GM12878 (cell line): ENCODE measurements around the gene DAD1. TPM values are rescaled to one million over a fixed set of nuclear protein-coding genes. Genes with fewer than 3 reads are reported as not detected.
A peak's percentile ranks its signal among the peaks of the same experiment; 100 is the strongest.

Experiments
- BACH1 ChIP-seq: fragments of 450-650 bp; IDR thresholded peaks from 2 replicates; pipeline ENCODE4 v1.6.1; 2017; ENCODE audit warnings: mild to moderate bottlenecking, borderline replicate concordance
- BRCA1 ChIP-seq: IDR thresholded peaks from 2 replicates; pipeline ENCODE4 v1.6.1; 2011; ENCODE audit warnings: low read depth, low read length, improper control_type of control experiment
- CHD4 ChIP-seq: fragments of 200-600 bp; sonication (generic); IDR thresholded peaks from 2 replicates; pipeline ENCODE4 v1.6.1; 2016; ENCODE audit warnings: mild to moderate bottlenecking
- MLLT1 ChIP-seq: fragments of 450-650 bp; IDR thresholded peaks from 2 replicates; pipeline ENCODE4 v1.6.1; 2016; ENCODE audit warnings: mild to moderate bottlenecking
- MXI1 ChIP-seq: fragments of 150-350 bp; IDR thresholded peaks from 2 replicates; pipeline ENCODE4 v1.6.1; 2011; ENCODE audit warnings: low read depth, mild to moderate bottlenecking, inconsistent platforms, low read length, improper control_type of control experiment
- NKRF ChIP-seq: fragments of 450-650 bp; conservative IDR thresholded peaks from 2 replicates; pipeline ENCODE4 v1.6.1; 2017; ENCODE audit warnings: mild to moderate bottlenecking, moderate library complexity
- PAX8 ChIP-seq: fragments of 450-650 bp; IDR thresholded peaks from 2 replicates; pipeline ENCODE4 v1.6.1; 2017; ENCODE audit warnings: mild to moderate bottlenecking, moderate library complexity
- RB1 ChIP-seq: fragments of 450-650 bp; formaldehyde crosslinking; IDR thresholded peaks from 2 replicates; pipeline ENCODE4 v1.6.1; 2017; ENCODE audit warnings: mild to moderate bottlenecking, borderline replicate concordance
- REST ChIP-seq: IDR thresholded peaks from 2 replicates; pipeline ENCODE4 v1.6.1; 2012; ENCODE audit warnings: mild to moderate bottlenecking, low read depth, low read length
- RFX5 ChIP-seq: IDR thresholded peaks from 2 replicates; pipeline ENCODE4 v1.6.1; 2011; ENCODE audit warnings: low read depth, low read length, improper control_type of control experiment
- SP1 ChIP-seq: IDR thresholded peaks from one replicate; pipeline ENCODE4 v1.6.1; 2011; ENCODE audit warnings: low read depth, low read length
- ZBTB33 ChIP-seq: fragments of 450-650 bp; IDR thresholded peaks from 2 replicates; pipeline ENCODE4 v1.6.1; 2017; ENCODE audit warnings: mild to moderate bottlenecking
- ZBTB4 ChIP-seq: fragments of 450-650 bp; formaldehyde crosslinking; IDR thresholded peaks from 2 replicates; pipeline ENCODE4 v1.4.0; 2022; ENCODE audit warnings: mild to moderate bottlenecking, moderate library complexity
- polyA plus RNA-seq, 11 experiments: library from polyadenylated mRNA; depleted of rRNA in 4 of 11; unstranded in 6 of 11; stranded (reverse) in 5 of 11; fragments of >200 nt; fragmentation: Nextera tagmentation in 4 of 11; fragmentation: Illumina TruSeq in 1 of 11; extraction: Ambion mirVana in 4 of 11; extraction: Trizol in 1 of 11; gene quantifications; 1 replicate in 1 of 11; 2 replicates in 10 of 11; pipeline versions ENCODE4 v1.2.1 to v1.2.3, GENCODE V29; 2011 to 2016; ENCODE audit warnings: inconsistent platforms in 2 of 11, missing spikeins in 2 of 11, low read depth in 1 of 11
- total RNA-seq, 4 experiments: library from RNA; depleted of rRNA in 3 of 4; stranded (reverse); fragments of >200 nt in 3 of 4; fragmentation: Illumina TruSeq in 1 of 4; extraction: Trizol in 1 of 4; gene quantifications; 2 replicates each; pipeline versions ENCODE4 v1.2.1 to v1.2.3, GENCODE V29; 2013 to 2021

Gene DAD1
- total and polyA plus RNA-seq, 10 of the 15 experiments (the other 5 are each of a cell fraction or from before 2014, with no cell fraction given), result 161 to 920 (median 319) TPM

DNA sequence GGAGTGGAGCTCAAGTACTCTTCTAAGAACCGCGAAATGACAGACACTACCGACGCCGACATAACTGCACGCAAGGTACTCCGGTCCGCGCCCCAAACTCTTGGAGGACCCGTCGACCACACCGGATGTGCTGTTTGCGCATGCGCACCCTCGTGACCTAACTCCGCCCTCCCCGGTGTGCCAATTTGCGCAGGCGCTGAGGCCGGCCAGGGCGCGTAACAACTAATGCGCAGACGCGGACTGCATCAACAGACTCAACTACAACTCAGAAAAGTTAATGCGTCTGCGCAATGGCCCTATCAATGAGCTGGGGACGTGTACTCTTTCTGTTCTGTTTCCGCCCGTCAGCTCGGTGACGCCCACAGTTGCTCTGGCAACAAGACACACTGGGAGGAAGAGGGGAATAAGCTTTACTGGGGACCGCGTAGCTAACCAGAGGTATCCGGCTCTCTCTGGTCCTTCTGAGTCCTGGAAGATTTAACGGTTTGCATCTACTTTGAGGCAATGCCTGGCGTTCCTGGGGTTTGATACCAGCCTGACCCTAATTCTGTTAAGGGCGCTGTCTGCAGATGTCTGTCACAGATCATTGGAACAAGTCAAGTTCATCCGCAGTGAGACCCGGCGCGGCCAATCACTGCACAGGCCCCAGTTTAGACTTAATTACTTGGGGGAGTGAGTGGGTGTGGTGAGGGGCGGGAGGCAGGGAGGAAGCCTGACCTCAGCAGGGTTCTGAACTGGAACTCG lies at the start of gene DAD1 (continued):
- TF ChIP-seq ZBTB4 (CRISPR knock-in tag) (no peak), BACH1 (0 out of 2 replicates have a peak, but pooled peaks have one; percentile 41), SP1 (no peak), RFX5 (peak; percentile 90), RB1 (peak; percentile 28; the same call in 1 of the 2 replicates), ZBTB33 (no peak), NKRF (peak; percentile 83), MXI1 (peak; percentile 94), MLLT1 (no peak), PAX8 (no peak), REST (0 out of 2 replicates have a peak, but pooled peaks have one; percentile 27), CHD4 (no peak), BRCA1 (no peak)
